ENCODE measurements around the gene C8A.

Gene C8A

DNA sequence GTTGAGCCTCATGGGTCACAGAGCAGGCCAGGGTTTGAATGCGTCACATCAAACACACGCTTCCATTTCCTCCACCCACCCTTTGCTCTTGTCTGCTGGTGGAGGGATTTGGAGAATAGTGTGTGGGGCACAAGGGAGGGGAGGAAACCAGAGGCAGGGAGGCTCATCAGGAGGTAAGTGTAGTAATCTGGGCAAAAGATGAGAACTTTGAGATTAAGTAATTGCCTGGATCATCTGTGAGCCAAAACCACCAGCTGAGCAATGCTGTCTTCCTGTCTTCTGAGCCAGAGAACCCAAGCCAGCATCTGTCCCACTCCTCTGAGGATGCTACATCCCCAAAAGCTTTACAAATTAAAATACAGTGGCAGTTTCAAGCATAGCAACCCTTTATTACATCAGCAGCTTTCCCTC lies 66.0 kb downstream of the C8A start:
- H3K9me3 Mint-ChIP-seq, result peaks cover 4% of the 10 kb centered on the region
- no peak overlapping the region for H3K4me3 Mint-ChIP-seq
- no peaks in the 10 kb centered on the region for H3K36me3 Mint-ChIP-seq (ENCODE audit: low read depth)
- H3K27me3 Mint-ChIP-seq, result peaks cover 11% of the 10 kb centered on the region
- no peak overlapping the region for H3K27ac Mint-ChIP-seq
- no peaks in the 10 kb centered on the region for H3K4me1 Mint-ChIP-seq (ENCODE audit: low read depth)

DNA sequence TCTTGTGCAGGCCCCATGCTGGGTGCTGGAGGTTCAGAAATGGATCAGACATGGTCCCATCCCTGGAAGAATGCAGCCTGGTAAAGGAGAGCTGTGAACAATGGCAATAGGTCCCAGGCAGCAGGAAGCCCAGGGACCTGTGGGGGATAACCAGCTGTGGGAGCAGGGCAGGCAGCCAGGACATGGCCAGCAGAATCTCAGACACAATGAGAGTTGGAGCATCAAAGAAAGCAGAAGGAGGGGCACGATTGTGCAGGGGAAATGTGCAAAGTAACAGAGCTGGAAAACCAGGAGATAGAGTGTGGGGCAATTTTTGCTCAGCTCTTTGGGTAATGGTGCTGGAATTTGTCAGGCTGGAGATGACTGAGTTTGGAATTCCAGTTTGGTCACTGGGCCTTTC lies 66.9 kb downstream of the C8A start:
- peaks cover 10% of the 10 kb centered on the region for H3K27me3 Mint-ChIP-seq
- H3K27ac Mint-ChIP-seq, result no peak overlapping the region

DNA sequence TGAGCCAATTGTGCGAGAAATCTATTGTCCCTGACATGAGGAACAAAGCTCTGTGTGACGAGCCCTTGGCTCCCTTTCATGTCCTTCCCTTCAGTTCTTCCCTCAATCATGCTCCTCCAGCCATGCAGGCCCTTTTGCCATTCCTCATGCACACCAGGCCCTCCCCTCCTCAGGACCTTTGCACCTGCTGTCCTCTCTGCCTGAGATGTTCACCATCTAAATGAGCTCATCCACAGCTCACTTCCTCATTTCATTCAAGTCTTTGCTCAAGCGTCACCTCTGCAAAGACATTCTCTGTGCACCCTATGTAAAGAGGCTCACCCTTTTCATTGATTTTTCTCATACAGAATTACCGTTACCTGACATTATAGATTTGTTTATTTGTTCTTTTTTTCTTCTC lies 67.5 kb downstream of the C8A start:
- no peak overlapping the region for H3K27ac Mint-ChIP-seq
- H3K4me1 Mint-ChIP-seq (ENCODE audit: low read depth), result no peaks in the 10 kb centered on the region
- no peaks in the 10 kb centered on the region for H3K36me3 Mint-ChIP-seq (ENCODE audit: low read depth)
- H3K4me3 Mint-ChIP-seq, result no peak overlapping the region
- H3K27me3 Mint-ChIP-seq, result peaks cover 10% of the 10 kb centered on the region
- H3K9me3 Mint-ChIP-seq, result peaks cover 4% of the 10 kb centered on the region

More for the DNA sequence above, 66.9 kb downstream of the C8A start:
- Mint-ChIP-seq H3K4me3 (no peak overlapping the region), H3K36me3 (ENCODE audit: low read depth) (no peaks in the 10 kb centered on the region), H3K9me3 (peaks cover 4% of the 10 kb centered on the region), H3K4me1 (ENCODE audit: low read depth) (no peaks in the 10 kb centered on the region)

DNA sequence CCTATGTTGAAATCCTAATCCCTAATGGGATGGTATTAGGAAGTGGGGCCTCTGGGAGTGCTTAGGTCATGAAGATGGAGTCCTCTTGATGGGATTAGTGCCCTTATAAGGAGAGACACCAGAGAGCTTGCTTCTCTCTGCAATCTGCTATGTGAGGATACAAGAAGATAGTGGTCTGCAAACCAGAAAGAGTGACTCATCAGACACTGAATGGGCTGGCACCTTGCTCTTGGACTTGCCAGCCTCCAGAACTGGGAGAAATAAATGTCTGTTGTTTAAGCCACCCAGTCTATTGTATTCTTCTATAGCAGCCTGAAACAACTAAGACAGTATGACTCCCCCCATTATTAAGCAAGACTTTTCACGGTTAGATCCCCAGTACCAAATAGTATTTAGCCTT lies 67.9 kb downstream of the C8A start:
- H3K27ac Mint-ChIP-seq, result no peak overlapping the region
- peaks cover 4% of the 10 kb centered on the region for H3K9me3 Mint-ChIP-seq
- H3K36me3 Mint-ChIP-seq (ENCODE audit: low read depth), result no peaks in the 10 kb centered on the region
- H3K27me3 Mint-ChIP-seq, result peaks cover 10% of the 10 kb centered on the region
- H3K4me3 Mint-ChIP-seq, result no peak overlapping the region
- H3K4me1 Mint-ChIP-seq (ENCODE audit: low read depth), result no peaks in the 10 kb centered on the region

DNA sequence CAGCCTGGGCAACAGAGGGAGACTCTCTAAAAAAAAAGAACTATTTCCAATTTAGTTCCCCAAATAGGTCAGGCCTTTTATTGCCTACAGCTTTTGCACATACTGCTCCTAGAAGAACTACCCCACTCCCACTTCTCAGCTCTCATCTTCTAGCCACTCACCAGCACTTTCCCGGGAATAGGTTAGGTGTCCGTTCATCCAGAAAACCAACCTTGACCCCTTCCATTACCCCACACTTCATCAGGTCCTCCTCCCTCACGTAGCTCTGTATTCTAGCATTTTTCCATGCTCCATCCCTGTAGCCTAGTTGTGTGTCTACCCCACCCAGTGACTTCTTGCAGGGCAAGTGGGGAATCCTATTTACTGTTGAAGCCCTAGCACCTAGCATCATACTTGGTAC lies 68.6 kb downstream of the C8A start:
- H3K36me3 Mint-ChIP-seq (ENCODE audit: low read depth), result no peaks in the 10 kb centered on the region
- H3K4me3 Mint-ChIP-seq, result no peak overlapping the region
- peaks cover 4% of the 10 kb centered on the region for H3K9me3 Mint-ChIP-seq
- H3K27me3 Mint-ChIP-seq, result peaks cover 10% of the 10 kb centered on the region
- H3K4me1 Mint-ChIP-seq (ENCODE audit: low read depth), result no peaks in the 10 kb centered on the region
- no peak overlapping the region for H3K27ac Mint-ChIP-seq

DNA sequence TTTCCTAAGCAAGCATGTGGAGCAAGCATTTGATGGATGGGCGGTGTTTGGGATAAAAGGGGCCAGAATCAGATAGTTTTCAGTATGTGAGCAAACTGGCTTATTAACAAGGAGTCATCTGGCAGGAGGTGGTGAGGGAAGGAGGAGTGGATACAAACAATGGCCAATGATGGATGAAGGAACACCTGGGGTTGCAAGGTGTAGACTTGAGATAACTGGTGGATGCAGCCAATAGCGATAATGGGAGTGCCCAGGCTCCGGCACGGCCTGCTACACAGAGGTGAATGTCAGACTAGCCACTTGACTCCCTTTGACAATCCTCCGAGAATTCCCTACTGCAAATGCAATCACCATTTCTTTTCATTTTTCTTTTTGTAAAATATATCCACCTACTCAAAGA lies 69.5 kb downstream of the C8A start:
- Mint-ChIP-seq H3K27ac (no peak overlapping the region), H3K4me3 (no peak overlapping the region), H3K9me3 (peaks cover 4% of the 10 kb centered on the region), H3K36me3 (ENCODE audit: low read depth) (no peaks in the 10 kb centered on the region), H3K27me3 (peaks cover 10% of the 10 kb centered on the region), H3K4me1 (ENCODE audit: low read depth) (no peaks in the 10 kb centered on the region)

DNA sequence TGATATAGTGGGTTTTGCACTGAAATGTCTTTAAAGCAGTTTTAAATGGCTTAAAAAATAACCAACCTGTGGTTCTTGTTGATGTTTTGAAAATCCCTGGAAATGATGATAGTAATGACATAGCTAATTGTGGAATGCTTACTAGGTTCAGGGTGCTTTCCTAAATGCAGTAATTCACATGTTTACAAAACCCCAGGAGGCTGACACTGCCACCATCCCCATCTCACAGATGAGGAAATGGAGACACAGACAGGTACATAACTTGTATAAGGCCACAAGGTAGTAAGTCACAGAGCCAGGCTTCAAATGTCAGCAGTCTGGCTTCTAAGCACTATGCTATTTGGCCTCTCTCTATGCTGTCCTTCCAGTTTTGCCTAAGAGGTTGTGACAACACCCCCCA lies 70.6 kb downstream of the C8A start:
- Mint-ChIP-seq H3K27ac (no peak overlapping the region), H3K9me3 (peaks cover 4% of the 10 kb centered on the region), H3K27me3 (peaks cover 10% of the 10 kb centered on the region), H3K4me1 (ENCODE audit: low read depth) (no peaks in the 10 kb centered on the region), H3K4me3 (no peak overlapping the region), H3K36me3 (ENCODE audit: low read depth) (no peaks in the 10 kb centered on the region)

DNA sequence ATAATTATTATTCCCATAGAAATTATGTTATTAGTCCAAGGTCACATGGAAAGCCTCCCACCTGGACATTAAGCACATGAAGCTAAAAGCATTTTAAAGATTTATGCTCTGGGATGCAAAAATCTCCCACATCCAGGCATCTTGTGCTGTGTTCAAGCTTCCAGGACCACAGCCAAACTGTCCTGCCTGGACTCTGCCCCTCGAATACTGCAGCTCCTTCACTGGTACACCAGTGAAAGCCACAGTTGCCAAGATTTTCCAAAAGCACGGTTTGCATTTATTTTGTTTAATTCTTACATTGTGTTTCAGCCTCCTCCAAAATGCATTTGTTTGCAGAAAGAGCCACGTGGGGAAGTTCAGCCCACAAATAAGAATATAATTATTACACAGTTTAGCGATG lies 72.6 kb downstream of the C8A start:
- Mint-ChIP-seq H3K9me3 (peaks cover 4% of the 10 kb centered on the region), H3K36me3 (ENCODE audit: low read depth) (no peaks in the 10 kb centered on the region), H3K27ac (no peak overlapping the region), H3K27me3 (peaks cover 8% of the 10 kb centered on the region), H3K4me1 (ENCODE audit: low read depth) (no peaks in the 10 kb centered on the region), H3K4me3 (no peak overlapping the region)

DNA sequence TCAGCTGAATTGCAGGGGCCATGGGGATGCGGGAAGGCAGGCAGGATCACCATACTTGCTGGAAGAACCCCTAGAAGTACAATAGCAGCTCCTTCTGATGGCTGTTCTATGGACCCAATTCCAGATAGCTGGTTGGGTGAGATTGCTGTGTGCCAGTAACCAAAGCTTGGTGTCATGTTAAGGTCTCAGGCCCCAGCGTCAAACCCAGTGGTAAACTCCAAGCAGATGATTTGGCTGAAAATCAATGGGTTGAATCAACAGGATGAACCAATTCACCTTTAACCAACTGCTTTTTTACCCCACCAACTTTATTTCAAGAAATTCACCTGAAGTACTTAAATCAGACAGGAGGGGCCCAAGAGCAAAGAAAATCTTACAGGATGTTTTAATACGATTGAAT lies 73.4 kb downstream of the C8A start:
- H3K27ac Mint-ChIP-seq, result no peak overlapping the region
- H3K4me1 Mint-ChIP-seq (ENCODE audit: low read depth), result no peaks in the 10 kb centered on the region
- H3K27me3 Mint-ChIP-seq, result peaks cover 4% of the 10 kb centered on the region
- H3K36me3 Mint-ChIP-seq (ENCODE audit: low read depth), result no peaks in the 10 kb centered on the region
- H3K9me3 Mint-ChIP-seq, result peaks cover 4% of the 10 kb centered on the region
- H3K4me3 Mint-ChIP-seq, result no peak overlapping the region

DNA sequence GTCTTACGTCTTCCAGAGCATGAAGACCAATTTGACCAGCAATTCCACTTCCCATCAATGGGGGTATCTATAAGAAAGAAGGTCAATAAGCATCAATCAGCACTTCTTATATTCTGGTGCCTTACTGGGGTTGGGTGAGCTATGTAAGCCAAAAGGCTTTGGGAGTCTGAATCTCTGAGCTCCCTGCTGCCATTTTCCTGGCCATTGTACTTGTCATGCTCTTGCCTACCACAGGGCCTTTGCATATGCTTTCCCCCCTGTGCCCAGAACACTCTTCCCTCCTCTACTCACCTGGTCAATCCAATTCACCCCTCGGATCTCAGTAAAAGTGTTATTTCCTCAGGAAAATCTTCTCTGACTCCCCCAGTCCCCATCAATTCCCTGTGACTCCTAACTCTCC lies 74.9 kb downstream of the C8A start:
- Mint-ChIP-seq H3K9me3 (no peaks in the 10 kb centered on the region), H3K4me1 (ENCODE audit: low read depth) (no peaks in the 10 kb centered on the region), H3K4me3 (no peak overlapping the region), H3K36me3 (ENCODE audit: low read depth) (no peaks in the 10 kb centered on the region), H3K27me3 (no peaks in the 10 kb centered on the region), H3K27ac (no peak overlapping the region)

DNA sequence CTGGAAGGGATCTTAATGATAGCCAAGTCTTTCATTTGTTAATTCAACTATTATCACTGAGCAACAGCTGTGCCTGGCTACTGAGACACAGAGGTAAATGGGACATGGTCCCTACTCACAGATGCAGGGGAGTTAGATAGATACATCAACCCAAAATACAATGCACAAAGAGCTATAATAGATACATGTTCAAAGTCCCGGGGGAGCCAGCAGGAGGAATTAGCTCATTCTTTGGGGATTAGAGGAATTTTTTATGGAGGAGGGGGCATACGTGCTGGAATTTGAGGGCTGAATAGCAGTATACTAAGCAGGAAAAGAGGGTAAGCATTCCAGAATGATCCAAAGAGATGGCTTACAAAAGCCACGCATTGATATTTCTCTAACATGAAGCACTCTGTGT lies 76.6 kb downstream of the C8A start:
- Mint-ChIP-seq H3K27ac (no peak overlapping the region), H3K36me3 (ENCODE audit: low read depth) (no peaks in the 10 kb centered on the region), H3K4me3 (no peak overlapping the region), H3K4me1 (ENCODE audit: low read depth) (no peaks in the 10 kb centered on the region), H3K9me3 (peaks cover 3% of the 10 kb centered on the region), H3K27me3 (peaks cover 3% of the 10 kb centered on the region)

DNA sequence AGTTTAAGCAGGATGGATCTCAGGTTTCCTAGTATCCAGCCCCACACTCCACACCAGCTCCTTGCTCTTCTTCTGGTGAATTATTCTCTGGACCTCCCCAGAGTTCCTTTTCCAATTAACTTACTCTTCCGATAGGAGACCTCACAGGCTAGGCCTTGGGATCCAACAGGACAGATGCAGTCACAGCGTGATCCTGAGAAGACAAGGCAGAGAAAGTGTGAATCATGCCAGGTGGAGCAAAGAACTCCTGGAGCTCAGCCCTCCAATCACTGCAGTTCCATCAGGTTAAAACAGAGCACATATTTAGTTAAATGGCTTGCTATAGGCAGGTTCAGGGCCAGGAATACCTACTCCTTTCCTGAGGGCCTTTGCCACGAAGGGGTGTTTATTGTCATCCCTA lies 77.1 kb downstream of the C8A start:
- Mint-ChIP-seq H3K9me3 (peaks cover 3% of the 10 kb centered on the region), H3K27ac (no peak overlapping the region), H3K36me3 (ENCODE audit: low read depth) (no peaks in the 10 kb centered on the region), H3K4me1 (ENCODE audit: low read depth) (no peaks in the 10 kb centered on the region), H3K4me3 (no peak overlapping the region), H3K27me3 (peaks cover 3% of the 10 kb centered on the region)

DNA sequence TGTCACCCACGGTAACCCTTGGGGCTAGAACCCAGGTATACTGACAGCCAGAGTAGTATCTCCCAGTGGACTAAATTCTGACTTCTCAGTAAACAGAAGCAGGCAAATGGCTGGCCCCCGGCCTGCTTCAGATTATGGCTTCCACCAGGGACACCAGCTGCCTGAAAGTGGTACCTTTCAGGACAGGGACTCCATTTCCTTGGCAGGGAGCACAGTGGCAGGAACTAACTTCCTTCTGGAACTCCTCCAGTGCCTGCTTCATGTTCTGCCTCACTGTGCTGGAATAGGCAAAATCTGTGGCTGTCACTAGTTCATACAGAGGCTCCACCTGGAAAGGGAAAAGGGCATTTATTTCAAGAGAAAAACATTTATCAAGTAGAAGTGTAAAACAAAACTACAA lies 78.6 kb downstream of the C8A start:
- Mint-ChIP-seq H3K4me3 (no peak overlapping the region), H3K36me3 (ENCODE audit: low read depth) (no peaks in the 10 kb centered on the region), H3K27ac (no peak overlapping the region), H3K9me3 (peaks cover 3% of the 10 kb centered on the region), H3K4me1 (ENCODE audit: low read depth) (no peaks in the 10 kb centered on the region), H3K27me3 (peaks cover 3% of the 10 kb centered on the region)

DNA sequence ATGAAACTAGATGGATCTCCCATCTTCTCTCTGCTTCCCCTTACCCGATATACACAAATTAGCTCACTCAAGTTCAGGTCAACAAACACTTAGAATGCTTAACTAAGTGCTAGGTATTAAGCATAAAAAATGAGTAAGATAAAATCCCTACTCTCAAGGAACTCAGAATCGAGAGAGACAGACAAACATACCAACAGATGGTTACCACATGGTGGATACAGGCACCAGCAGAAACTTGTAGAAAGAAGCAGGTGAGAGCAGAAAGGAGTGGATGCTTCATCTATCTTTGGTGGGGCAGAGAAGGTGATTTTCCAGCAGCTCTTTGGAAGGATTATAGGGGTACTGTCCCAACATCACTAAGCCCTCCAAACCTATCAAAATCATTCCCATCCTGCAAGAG lies 79.0 kb downstream of the C8A start:
- Mint-ChIP-seq H3K27ac (no peak overlapping the region), H3K9me3 (peaks cover 3% of the 10 kb centered on the region), H3K4me1 (ENCODE audit: low read depth) (no peaks in the 10 kb centered on the region), H3K27me3 (peaks cover 3% of the 10 kb centered on the region), H3K4me3 (no peak overlapping the region), H3K36me3 (ENCODE audit: low read depth) (no peaks in the 10 kb centered on the region)

DNA sequence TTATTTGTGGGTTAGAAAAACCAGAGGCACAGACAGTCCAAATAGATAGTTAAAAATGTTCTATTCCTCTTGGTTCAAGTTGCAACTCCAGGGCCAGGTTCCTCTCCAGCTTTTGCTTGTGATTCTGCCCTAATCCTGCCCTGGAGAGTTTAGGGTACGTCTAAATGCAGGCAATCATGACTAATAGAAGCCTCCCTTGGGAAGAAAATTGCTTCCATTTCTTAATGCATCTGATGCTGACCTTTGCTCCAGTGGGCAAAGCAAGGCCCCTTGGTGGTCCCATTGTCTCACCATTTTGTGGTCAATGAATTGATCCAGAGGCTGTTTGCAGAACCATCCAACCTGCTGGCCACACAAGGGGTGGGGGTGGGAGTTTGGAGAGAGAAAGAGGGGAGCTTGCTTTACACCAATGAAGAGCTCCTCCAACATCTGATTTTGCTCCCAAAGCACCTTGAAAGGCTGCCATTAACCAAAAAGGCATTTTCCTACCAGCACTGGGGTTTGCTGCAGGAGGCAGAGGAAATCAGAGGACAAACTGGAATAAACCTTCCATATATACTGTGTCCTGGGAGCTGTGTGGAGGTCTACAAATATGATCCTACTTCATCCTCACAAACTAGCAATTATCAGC lies 79.9 kb downstream of the C8A start:
- H3K27ac Mint-ChIP-seq, result no peak overlapping the region
- peaks cover 3% of the 10 kb centered on the region for H3K9me3 Mint-ChIP-seq
- H3K36me3 Mint-ChIP-seq (ENCODE audit: low read depth), result no peaks in the 10 kb centered on the region
- peaks cover 3% of the 10 kb centered on the region for H3K27me3 Mint-ChIP-seq
- no peak overlapping the region for H3K4me3 Mint-ChIP-seq
- no peaks in the 10 kb centered on the region for H3K4me1 Mint-ChIP-seq (ENCODE audit: low read depth)

DNA sequence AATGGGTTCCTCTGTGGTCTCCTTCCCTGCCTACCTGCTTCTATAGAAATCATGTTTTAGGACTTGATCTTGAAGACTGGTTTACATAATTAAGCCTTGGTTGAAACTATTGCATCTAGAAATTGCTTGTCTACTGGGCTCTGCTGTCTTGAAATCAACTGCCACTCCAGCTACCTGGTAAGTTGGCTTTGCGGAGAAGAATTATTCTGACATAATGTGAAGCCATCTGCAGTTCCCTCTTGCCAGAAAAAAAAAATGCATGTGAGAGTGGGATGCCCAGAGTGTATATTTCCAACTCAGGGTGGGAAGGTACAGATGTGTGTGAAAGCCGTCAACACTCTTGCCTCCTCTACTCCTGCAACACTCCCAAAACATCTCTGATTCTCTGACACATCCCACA lies 84.0 kb downstream of the C8A start:
- Mint-ChIP-seq H3K4me1 (ENCODE audit: low read depth) (no peaks in the 10 kb centered on the region), H3K4me3 (no peak overlapping the region), H3K9me3 (peaks cover 6% of the 10 kb centered on the region), H3K27me3 (peaks cover 11% of the 10 kb centered on the region), H3K36me3 (ENCODE audit: low read depth) (no peaks in the 10 kb centered on the region), H3K27ac (no peak overlapping the region)
